IPS DF 6.9 (cell line): ENCODE data around the gene ATP13A2.
"Not testable (repeated sequence)": the region's sequence is repeated elsewhere in the genome, so short reads cannot be mapped to it uniquely, and the experiment has no call there.

Experiments
- DNase-seq: peaks from one replicate; pipeline ENCODE4 v3.0.0-alpha.2; 2013; ENCODE audit warnings: low read depth, low spot score
- H3K27ac ChIP-seq: one replicate; pipeline ENCODE4 v1.5.1; 2013; ENCODE audit warnings: low read length, control low read depth
- H3K27me3 ChIP-seq: 2 replicates; pipeline ENCODE4 v1.6.1; 2013; ENCODE audit warnings: mild to moderate bottlenecking, low read length; ENCODE audit not compliant: control insufficient read depth, insufficient read depth
- H3K36me3 ChIP-seq: 2 replicates; pipeline ENCODE4 v1.6.1; 2013; ENCODE audit warnings: low read length; ENCODE audit not compliant: control insufficient read depth, insufficient read depth
- H3K4me1 ChIP-seq: 2 replicates; pipeline ENCODE4 v1.6.1; 2013; ENCODE audit warnings: low read length; ENCODE audit not compliant: control insufficient read depth, insufficient read depth
- H3K4me3 ChIP-seq: 2 replicates; pipeline ENCODE4 v1.5.1; 2013; ENCODE audit warnings: mild to moderate bottlenecking, low read length
- H3K9me3 ChIP-seq: 2 replicates; pipeline ENCODE4 v1.6.1; 2013; ENCODE audit warnings: low read length, inconsistent platforms; ENCODE audit not compliant: control insufficient read depth, insufficient read depth
- WGBS: extraction: QIAGEN DNeasy Blood & Tissue Kit; methylation state at CpG from one replicate; pipeline ENCODE4 v1.1.7; 2013; ENCODE audit warnings: mixed read lengths, missing lambda C conversion rate; ENCODE audit not compliant: insufficient read length, insufficient coverage; 5-methylcytosine and 5-hydroxymethylcytosine counted together

Gene ATP13A2

DNA sequence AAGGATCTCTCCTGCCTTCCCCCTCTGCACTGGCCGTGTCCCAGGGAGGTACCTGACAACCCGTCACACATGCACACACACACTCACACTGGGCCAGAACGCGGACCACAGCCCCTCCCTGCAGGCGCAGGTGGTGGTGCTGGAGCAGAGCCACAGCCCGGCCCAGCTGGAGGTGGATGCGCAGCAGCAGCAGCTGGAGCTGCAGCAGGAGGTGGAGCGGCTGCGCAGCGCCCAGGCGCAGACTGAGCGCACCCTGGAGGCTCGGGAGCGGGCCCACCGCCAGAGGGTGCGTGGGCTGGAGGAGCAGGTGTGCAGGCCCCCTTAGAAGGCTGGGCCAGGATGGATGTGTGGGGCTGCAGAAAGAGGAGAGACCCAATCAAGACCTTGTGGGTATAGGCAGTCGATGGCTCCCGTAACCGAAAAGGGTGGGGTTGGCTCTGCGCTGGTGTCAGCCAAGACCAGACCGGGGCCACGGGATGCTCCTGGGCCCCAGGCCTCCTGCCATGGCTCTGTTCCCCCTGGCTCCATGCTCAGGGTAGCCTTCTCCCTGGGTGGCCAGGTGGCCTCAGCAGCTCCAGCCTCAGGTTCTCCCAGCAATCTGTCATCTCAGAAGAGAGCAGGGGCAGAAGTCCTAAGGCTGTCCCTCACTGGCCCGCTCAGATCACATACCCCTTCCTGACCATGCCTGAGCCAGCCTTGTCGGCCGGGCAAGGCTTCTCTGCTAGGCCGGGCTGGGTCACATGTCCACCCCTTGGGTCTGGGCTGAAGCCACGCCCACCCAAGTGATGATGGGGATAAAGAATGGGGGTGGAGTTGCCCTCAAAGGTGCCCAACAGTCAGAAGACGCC lies 40.2 kb downstream of the ATP13A2 start:
- Histone ChIP-seq H3K4me1 (peaks cover 1% of the 10 kb centered on the region; the same call in 1 of the 2 replicates), H3K9me3 (no peaks in the 10 kb centered on the region), H3K36me3 (peaks cover 15% of the 10 kb centered on the region), H3K27ac (no peak overlapping the region), H3K27me3 (no peaks in the 10 kb centered on the region), H3K4me3 (no peak overlapping the region)
- DNase-seq: no peak
- no CpG with 5 or more reads among the region's 28 CpGs for WGBS

DNA sequence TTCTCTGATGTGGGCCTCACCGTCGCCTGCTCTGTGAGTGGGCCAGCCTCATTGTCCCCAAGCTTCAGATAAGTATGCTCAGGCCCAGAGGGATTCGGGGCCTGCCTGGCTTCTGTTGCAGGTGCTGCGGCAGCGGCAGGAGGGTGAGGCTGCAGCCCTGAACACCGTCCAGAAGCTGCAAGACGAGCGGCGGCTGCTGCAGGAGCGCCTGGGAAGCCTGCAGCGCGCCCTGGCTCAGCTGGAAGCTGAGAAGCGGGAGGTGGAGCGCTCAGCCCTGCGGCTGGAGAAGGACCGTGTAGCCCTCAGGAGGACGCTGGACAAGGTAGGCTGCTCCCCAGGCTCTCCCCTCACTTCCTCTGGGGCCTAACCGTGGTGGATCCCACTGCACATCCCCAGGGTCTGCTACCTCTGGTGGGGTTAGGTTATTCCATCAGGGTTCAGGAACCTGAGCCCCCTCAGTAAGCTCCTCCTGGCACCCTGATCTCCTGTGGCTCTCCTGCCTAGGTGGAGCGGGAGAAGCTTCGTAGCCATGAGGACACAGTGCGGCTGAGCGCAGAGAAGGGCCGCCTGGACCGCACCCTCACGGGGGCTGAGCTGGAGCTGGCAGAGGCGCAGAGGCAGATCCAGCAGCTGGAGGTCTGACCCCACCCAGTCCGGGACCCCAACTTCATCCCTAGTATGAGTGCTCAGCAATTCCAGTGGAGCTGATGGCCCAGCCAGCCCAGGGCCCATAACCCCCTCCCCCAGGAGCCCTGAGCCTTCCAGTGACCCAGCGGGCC lies 41.4 kb downstream of the ATP13A2 start:
- H3K27ac ChIP-seq: no peak overlapping the region
- no peaks in the 10 kb centered on the region for H3K9me3 ChIP-seq
- no peak for DNase-seq
- no CpG with 5 or more reads among the region's 28 CpGs for WGBS
- no peak overlapping the region for H3K4me3 ChIP-seq
- H3K27me3 ChIP-seq: no peaks in the 10 kb centered on the region
- peaks cover 21% of the 10 kb centered on the region for H3K36me3 ChIP-seq
- H3K4me1 ChIP-seq: peaks cover 1% of the 10 kb centered on the region; the same call in 1 of the 2 replicates

DNA sequence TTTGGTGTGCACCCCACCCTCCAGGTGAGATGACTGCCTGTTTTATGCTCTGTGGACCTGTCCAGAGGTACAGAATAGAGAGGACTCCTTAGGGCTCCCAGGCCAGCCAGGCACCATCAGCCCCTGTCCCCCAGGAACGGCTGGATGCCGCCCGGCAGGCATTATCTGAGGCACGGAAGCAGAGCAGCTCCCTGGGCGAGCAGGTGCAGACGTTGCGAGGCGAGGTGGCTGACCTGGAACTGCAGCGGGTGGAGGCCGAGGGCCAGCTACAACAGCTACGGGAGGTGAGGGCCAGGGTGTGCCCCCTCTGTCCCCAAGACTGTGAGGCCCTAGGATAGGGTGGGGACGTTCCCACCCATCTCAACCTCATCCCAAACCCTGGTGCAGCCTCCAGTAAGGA lies 42.1 kb downstream of the ATP13A2 start:
- H3K27me3 ChIP-seq: no peaks in the 10 kb centered on the region
- H3K27ac ChIP-seq: no peak overlapping the region
- WGBS: no CpG with 5 or more reads among the region's 12 CpGs
- H3K36me3 ChIP-seq: peaks cover 25% of the 10 kb centered on the region
- H3K4me3 ChIP-seq: no peak overlapping the region
- no peaks in the 10 kb centered on the region for H3K9me3 ChIP-seq
- no peak for DNase-seq
- H3K4me1 ChIP-seq: peaks cover 1% of the 10 kb centered on the region; the same call in 1 of the 2 replicates

DNA sequence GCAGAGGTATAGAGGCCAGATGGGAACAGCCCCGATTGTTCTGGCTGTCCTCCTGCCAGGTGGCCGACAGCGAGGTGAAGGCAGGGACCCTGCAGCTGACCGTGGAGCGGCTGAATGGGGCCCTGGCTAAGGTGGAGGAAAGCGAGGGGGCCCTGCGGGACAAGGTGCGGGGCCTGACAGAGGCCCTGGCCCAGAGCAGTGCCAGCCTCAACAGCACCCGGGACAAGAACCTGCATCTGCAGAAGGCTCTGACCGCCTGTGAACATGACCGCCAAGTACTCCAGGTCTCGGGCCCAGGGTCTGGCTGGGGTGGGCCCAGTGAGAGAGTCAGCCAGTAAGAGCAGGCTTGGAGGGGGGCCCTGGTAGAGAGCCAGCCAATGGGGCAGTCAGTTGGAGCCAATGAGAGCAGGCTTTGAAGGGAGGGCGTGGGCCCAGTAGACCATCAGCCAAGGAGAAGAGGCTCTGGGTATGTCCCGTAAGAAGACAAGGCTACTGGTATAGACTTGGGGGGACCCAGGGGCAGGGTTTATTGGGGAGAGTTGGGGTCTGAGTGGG lies 42.6 kb downstream of the ATP13A2 start:
- DNase-seq: no peak
- Histone ChIP-seq H3K9me3 (no peaks in the 10 kb centered on the region), H3K27me3 (no peaks in the 10 kb centered on the region), H3K4me1 (peaks cover 1% of the 10 kb centered on the region; the same call in 1 of the 2 replicates), H3K4me3 (no peak overlapping the region), H3K36me3 (peaks cover 25% of the 10 kb centered on the region), H3K27ac (no peak overlapping the region)
- no CpG with 5 or more reads among the region's 14 CpGs for WGBS

DNA sequence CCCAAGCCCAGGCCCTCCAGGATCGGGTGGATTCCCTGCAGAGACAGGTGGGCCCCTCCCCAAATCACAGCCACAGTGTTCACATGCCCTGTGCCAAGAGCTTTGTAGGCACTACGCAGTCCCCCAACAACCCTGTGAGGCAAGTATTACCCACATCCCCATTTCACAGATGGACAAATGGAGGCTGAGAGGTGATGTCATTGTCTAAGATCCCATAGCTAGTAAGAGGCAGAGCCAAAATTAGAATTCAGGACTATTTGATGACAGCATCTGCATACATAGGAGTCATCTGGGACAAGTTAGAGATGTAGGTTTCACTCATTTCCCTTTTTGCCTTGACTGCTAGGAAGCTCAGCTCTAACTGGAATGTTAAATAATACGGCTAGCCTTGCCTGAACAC lies 43.4 kb downstream of the ATP13A2 start:
- DNase-seq: no peak
- no peak overlapping the region for H3K4me3 ChIP-seq
- H3K36me3 ChIP-seq: peaks cover 23% of the 10 kb centered on the region
- no CpG with 5 or more reads among the region's 3 CpGs for WGBS
- no peaks in the 10 kb centered on the region for H3K27me3 ChIP-seq
- no peaks in the 10 kb centered on the region for H3K9me3 ChIP-seq
- H3K4me1 ChIP-seq: peaks cover 1% of the 10 kb centered on the region; the same call in 1 of the 2 replicates
- no peak overlapping the region for H3K27ac ChIP-seq

DNA sequence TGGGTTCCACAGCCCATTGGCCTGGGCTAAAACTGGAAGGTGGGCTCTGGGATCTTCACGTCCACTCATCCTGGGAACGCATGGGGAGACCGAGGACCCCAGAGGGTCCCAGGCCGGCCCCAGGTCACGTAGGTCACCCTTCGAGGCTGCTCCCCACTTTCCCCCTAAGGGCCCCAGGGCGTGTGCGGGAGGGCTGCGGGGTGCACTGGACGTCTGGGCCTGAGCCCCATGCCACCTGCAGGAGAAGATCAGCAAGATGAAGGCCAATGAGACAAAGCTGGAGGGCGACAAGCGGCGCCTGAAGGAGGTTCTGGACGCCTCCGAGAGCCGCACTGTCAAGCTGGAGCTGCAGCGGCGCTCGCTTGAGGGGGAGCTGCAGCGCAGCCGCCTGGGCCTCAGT lies 43.8 kb downstream of the ATP13A2 start:
- Histone ChIP-seq H3K4me3 (no peak overlapping the region), H3K4me1 (peaks cover 1% of the 10 kb centered on the region; the same call in 1 of the 2 replicates), H3K36me3 (peaks cover 22% of the 10 kb centered on the region), H3K27ac (no peak overlapping the region), H3K27me3 (no peaks in the 10 kb centered on the region), H3K9me3 (no peaks in the 10 kb centered on the region)
- no CpG with 5 or more reads among the region's 21 CpGs for WGBS
- DNase-seq: no peak

DNA sequence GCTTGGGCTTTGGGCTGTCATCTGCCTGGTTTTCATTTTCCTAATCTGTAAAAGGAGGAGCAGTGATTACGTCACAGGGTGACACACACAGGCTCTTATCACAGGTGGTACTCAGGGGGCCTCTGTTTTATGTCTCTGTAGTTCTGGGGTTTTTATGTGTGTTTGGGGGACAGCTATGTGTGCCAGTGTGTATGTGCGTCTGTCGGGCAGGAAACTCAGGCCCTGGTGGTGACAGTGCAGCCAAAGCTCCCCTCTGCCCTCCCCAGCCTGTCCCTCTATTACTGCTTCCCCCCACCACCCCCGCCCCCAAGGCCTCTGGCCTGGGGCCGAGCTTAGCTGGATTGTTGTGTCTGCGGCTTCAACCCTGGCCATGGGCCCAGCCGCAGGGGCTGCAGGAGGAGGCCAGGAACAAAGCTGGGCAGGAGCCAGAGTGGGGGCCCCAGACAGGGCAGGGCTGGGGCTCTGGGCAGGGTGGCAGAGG lies 44.6 kb downstream of the ATP13A2 start:
- Histone ChIP-seq H3K9me3 (no peaks in the 10 kb centered on the region), H3K36me3 (peaks cover 22% of the 10 kb centered on the region), H3K27me3 (no peaks in the 10 kb centered on the region), H3K4me1 (peaks cover 1% of the 10 kb centered on the region; the same call in 1 of the 2 replicates), H3K4me3 (no peak overlapping the region), H3K27ac (no peak overlapping the region)
- DNase-seq: no peak
- no CpG with 5 or more reads among the region's 7 CpGs for WGBS

DNA sequence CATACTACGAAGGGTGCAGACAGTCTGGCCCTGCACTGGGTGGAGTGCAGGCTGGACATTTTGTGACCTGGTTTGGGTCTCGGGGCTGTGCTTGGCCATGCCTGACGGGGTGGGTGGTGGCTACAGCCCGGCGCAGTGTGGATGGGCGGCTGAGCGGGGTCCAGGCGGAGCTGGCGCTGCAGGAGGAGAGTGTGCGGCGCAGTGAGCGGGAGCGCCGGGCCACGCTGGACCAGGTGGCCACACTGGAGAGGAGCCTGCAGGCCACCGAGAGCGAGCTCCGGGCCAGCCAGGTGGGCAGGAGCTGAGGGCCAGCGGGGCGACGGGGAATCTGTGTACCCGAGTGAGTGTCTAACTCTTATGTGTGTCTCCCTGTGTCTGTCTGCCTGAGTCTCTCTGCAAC lies 45.4 kb downstream of the ATP13A2 start:
- no peaks in the 10 kb centered on the region; the same call in 1 of the 2 replicates for H3K4me1 ChIP-seq
- H3K36me3 ChIP-seq: peaks cover 19% of the 10 kb centered on the region
- no peak overlapping the region for H3K4me3 ChIP-seq
- H3K9me3 ChIP-seq: no peaks in the 10 kb centered on the region
- WGBS: no CpG with 5 or more reads among the region's 22 CpGs
- no peak overlapping the region for H3K27ac ChIP-seq
- no peak for DNase-seq
- no peaks in the 10 kb centered on the region for H3K27me3 ChIP-seq

DNA sequence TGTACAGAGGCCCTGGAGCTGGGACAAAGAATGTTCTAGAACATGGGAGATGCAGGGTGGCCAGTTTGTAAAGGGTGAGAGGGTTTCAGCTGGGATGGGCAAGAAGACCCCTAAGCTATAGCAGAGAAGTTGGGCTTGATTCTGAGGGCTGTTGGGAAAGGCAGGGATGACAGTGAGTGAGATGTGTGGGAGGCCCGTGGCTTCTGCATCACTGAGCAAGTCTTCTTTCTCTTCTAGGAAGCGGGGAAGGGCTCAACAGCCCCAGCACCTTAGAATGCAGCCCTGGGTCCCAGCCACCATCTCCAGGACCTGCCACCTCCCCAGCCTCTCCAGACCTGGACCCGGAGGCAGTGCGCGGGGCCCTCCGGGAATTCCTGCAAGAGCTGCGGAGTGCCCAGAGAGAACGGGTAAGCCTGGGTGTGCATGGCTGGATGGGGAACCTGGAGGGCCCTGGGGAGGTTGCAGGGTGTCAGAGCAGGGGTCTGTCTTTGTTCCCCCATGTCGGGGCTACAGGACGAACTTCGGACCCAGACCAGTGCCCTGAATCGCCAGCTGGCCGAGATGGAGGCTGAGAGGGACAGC lies 46.2 kb downstream of the ATP13A2 start:
- Histone ChIP-seq H3K27ac (no peak overlapping the region), H3K4me1 (no peaks in the 10 kb centered on the region), H3K27me3 (no peaks in the 10 kb centered on the region), H3K36me3 (peaks cover 16% of the 10 kb centered on the region), H3K9me3 (no peaks in the 10 kb centered on the region), H3K4me3 (no peak overlapping the region)
- no CpG with 5 or more reads among the region's 13 CpGs for WGBS
- no peak for DNase-seq

DNA sequence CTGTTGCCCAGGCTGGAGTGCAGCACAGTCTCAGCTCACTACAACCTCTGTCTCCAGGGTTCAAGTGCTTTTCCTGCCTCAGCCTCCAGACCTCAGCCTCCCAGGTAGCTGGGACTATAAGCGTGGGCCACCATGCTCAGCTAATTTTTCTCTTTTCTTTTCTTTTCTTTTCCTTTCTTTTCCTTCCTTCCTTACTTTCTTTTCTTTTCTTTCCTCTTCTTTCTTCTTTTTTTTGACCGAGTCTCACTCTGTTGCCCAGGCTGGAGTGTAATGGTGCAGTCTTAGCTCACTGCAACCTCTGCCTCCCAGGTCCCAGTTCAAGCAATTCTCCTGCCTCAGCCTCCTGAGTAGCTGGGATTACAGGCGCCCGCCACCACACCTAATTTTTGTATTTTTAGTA lies 47.6 kb downstream of the ATP13A2 start:
- not testable (repeated sequence) for H3K27ac ChIP-seq, H3K9me3 ChIP-seq, H3K27me3 ChIP-seq, DNase-seq, H3K4me1 ChIP-seq, H3K4me3 ChIP-seq
- WGBS: no CpG with 5 or more reads among the region's 4 CpGs
- H3K36me3 ChIP-seq: peaks cover 16% of the 10 kb centered on the region
